ENCODE measurements around the gene DCST1.

The DCST1 gene

GRCh38 chr1:155093911-155094621 is 60.4 kb downstream of the DCST1 start:
- no peak for DNase-seq

GRCh38 chr1:155094622-155094948 is 61.0 kb downstream of the DCST1 start:
- DNase-seq = no peak

- DNase-seq = no peak
These were observed 65.7 kb downstream of the DCST1 start for GRCh38 chr1:155099331-155099730.

Measured in stimulated activated CD4-positive, alpha-beta T cell treated with anti-CD3 and anti-CD28 coated beads, Interleukin-15, amount 100 ng/mL, for 24 hours (primary cell).